HCT116 (cell line): ENCODE results near the gene ERGIC1. TPM values are rescaled to one million over a fixed set of nuclear protein-coding genes. Genes with fewer than 3 reads are reported as not detected.

Source experiments
- ATAC-seq: fragments of 200-7000 bp; cut with Tn5 transposase; 2 replicates; pipeline ENCODE4 v1.9.1; 2020; ENCODE audit warnings: mild to moderate bottlenecking, moderate library complexity
- BruUV-seq: library from RNA; stranded (reverse); fragments of 400-500 nt; replicated peaks from 2 replicates; lab custom pipeline; 2021; lab: Mats Ljungman, UMichigan
- CTCF ChIA-PET: fragments of 300-600 bp; sonication (Branson Sonifier 250); formaldehyde crosslinking; loops from one replicate; lab custom pipeline; 2021; ENCODE audit warnings: antibody characterized with exemption; lab: Charles Lee
- POLR2A ChIA-PET: fragments of 300-600, 350-600 bp; sonication (Branson Sonifier 250); formaldehyde crosslinking; loops from one replicate; lab custom pipeline; 2021; ENCODE audit warnings: antibody characterized with exemption; lab: Charles Lee
- RAD21 ChIA-PET, 2 experiments: fragments of 300-600 bp; sonication (Branson Sonifier 250); formaldehyde crosslinking; loops; one replicate each; lab custom pipeline; 2023; ENCODE audit warnings: low total read pairs in 2 of 2; ENCODE audit not compliant: uncharacterized antibody in 2 of 2, unreplicated experiment in 2 of 2, low non-redundant PET in 1 of 2; lab: Charles Lee
- DNase-seq: peaks from one replicate; pipeline ENCODE4 v3.0.0-alpha.2; 2010; ENCODE audit warnings: low read depth, low spot score
- H2AFZ ChIP-seq: fragments of 200-600 bp; shearing (Covaris generic), sonication (generic); 2 replicates; pipeline ENCODE4 v1.6.1; 2017; ENCODE audit warnings: low read depth, mixed run types, mixed read lengths, antibody characterized with exemption, low read length; ENCODE audit not compliant: poor library complexity, severe bottlenecking
- H3K27ac ChIP-seq: 2 replicates; pipeline ENCODE4 v1.5.1; 2012; ENCODE audit warnings: low read depth, low read length
- H3K27me3 ChIP-seq: fragments of 200-600 bp; sonication (generic); 2 replicates; pipeline ENCODE4 v1.6.1; 2016; ENCODE audit warnings: mixed run types, low read length, mixed read lengths; ENCODE audit not compliant: insufficient read depth
- H3K36me3 ChIP-seq, 2 experiments: fragments of 200-500 bp in 1 of 2; fragments of 200-600 bp in 1 of 2; sonication (Bioruptor generic) in 1 of 2; sonication (generic) in 1 of 2; 2 replicates each; pipeline versions ENCODE4 v1.5.1 to v1.6.1; 2014 to 2016; ENCODE audit warnings: low read length in 2 of 2, inconsistent platforms in 1 of 2, mixed read lengths in 1 of 2, mixed run types in 1 of 2; ENCODE audit not compliant: insufficient read depth in 2 of 2, control insufficient read depth in 1 of 2
- H3K4me1 ChIP-seq, 2 experiments: fragments of 200-600 bp in 1 of 2; sonication (generic) in 1 of 2; 2 replicates each; pipeline versions ENCODE4 v1.5.1 to v1.6.1; 2012 to 2017; ENCODE audit warnings: low read length in 2 of 2, inconsistent platforms in 1 of 2, mild to moderate bottlenecking in 1 of 2, mixed read lengths in 1 of 2, mixed run types in 1 of 2, moderate library complexity in 1 of 2; ENCODE audit not compliant: insufficient read depth in 2 of 2, control insufficient read depth in 1 of 2
- H3K4me2 ChIP-seq: fragments of 200-600 bp; sonication (generic); 2 replicates; pipeline ENCODE4 v1.6.1; 2017; ENCODE audit warnings: mixed run types, low read length, mixed read lengths
- H3K4me3 ChIP-seq, 2 experiments: fragments of 200-600 bp in 1 of 2; sonication (generic) in 1 of 2; replicated peaks in 1 of 2; 2 replicates each; pipeline ENCODE4 v1.5.1; 2011 to 2016; ENCODE audit warnings: low read length in 2 of 2, control low read depth in 1 of 2, low read depth in 1 of 2, mild to moderate bottlenecking in 1 of 2, mixed read lengths in 1 of 2, mixed run types in 1 of 2
- H3K79me2 ChIP-seq: fragments of 200-600 bp; sonication (generic); 2 replicates; pipeline ENCODE4 v1.6.1; 2017; ENCODE audit warnings: mild to moderate bottlenecking, mixed run types, low read length, moderate library complexity, mixed read lengths; ENCODE audit not compliant: insufficient read depth
- H3K9ac ChIP-seq: fragments of 200-600 bp; sonication (generic); 2 replicates; pipeline ENCODE4 v1.6.1; 2016; ENCODE audit warnings: low read length, mixed read lengths
- H3K9me2 ChIP-seq: fragments of 200-600 bp; sonication (generic), shearing (Covaris generic); 2 replicates; pipeline ENCODE4 v1.6.1; 2017; ENCODE audit warnings: mixed run types, mild to moderate bottlenecking, moderate library complexity; ENCODE audit not compliant: insufficient read depth
- H3K9me3 ChIP-seq, 2 experiments: fragments of 200-500 bp in 1 of 2; fragments of 200-600 bp in 1 of 2; sonication (Bioruptor generic) in 1 of 2; sonication (generic) in 1 of 2; 2 replicates each; pipeline ENCODE4 v1.6.1; 2014 to 2017; ENCODE audit warnings: low read length in 2 of 2, mixed read lengths in 2 of 2, inconsistent platforms in 1 of 2, low read depth in 1 of 2, mild to moderate bottlenecking in 1 of 2, mixed run types in 1 of 2, moderate library complexity in 1 of 2; ENCODE audit not compliant: control insufficient read depth in 1 of 2, insufficient read depth in 1 of 2
- H4K20me1 ChIP-seq: fragments of 200-600 bp; sonication (generic), shearing (Covaris generic); 2 replicates; pipeline ENCODE4 v1.6.1; 2017; ENCODE audit warnings: mixed run types, mild to moderate bottlenecking, moderate library complexity; ENCODE audit not compliant: insufficient read depth
- CBX3 ChIP-seq: IDR thresholded peaks from 2 replicates; pipeline ENCODE4 v1.6.1; 2012; ENCODE audit warnings: low read depth
- CEBPB ChIP-seq: IDR thresholded peaks from 2 replicates; pipeline ENCODE4 v1.6.1; 2012; ENCODE audit warnings: low read depth
- EGR1 ChIP-seq: IDR thresholded peaks from 2 replicates; pipeline ENCODE4 v1.6.1; 2012; ENCODE audit warnings: low read depth
- ELF1 ChIP-seq: IDR thresholded peaks from 2 replicates; pipeline ENCODE4 v1.6.1; 2012; ENCODE audit warnings: low read depth, borderline replicate concordance
- EZH2 ChIP-seq: fragments of 200-600 bp; sonication (generic); IDR thresholded peaks from 2 replicates; pipeline ENCODE4 v1.6.1; 2017; ENCODE audit warnings: antibody characterized with exemption, mixed run types
- FOSL1 ChIP-seq: IDR thresholded peaks from 2 replicates; pipeline ENCODE4 v1.6.1; 2012; ENCODE audit warnings: low read depth
- JUND ChIP-seq: IDR thresholded peaks from 2 replicates; pipeline ENCODE4 v1.6.1; 2012
- POLR2A ChIP-seq: IDR thresholded peaks from 2 replicates; pipeline ENCODE4 v1.7.0; 2011; ENCODE audit warnings: borderline replicate concordance; ENCODE audit not compliant: insufficient read depth, insufficient read length; ENCODE audit errors: extremely low read depth
- POLR2AphosphoS5 ChIP-seq: IDR thresholded peaks from 2 replicates; pipeline ENCODE4 v1.6.1; 2011; ENCODE audit warnings: mild to moderate bottlenecking, low read depth, low read length, moderate library complexity
- RAD21 ChIP-seq: IDR thresholded peaks from 2 replicates; pipeline ENCODE4 v1.6.1; 2012; ENCODE audit warnings: low read depth, mild to moderate bottlenecking
- REST ChIP-seq: IDR thresholded peaks from 2 replicates; pipeline ENCODE4 v1.6.1; 2012; ENCODE audit warnings: low read depth
- SP1 ChIP-seq: IDR thresholded peaks from 2 replicates; pipeline ENCODE4 v1.6.1; 2012; ENCODE audit warnings: low read depth
- SRF ChIP-seq: IDR thresholded peaks from 2 replicates; pipeline ENCODE4 v1.6.1; 2012; ENCODE audit warnings: low read depth
- TCF7L2 ChIP-seq: IDR thresholded peaks from 2 replicates; pipeline ENCODE4 v1.7.0; 2011; ENCODE audit warnings: borderline replicate concordance, inconsistent platforms; ENCODE audit not compliant: insufficient read depth, insufficient read length; ENCODE audit errors: extremely low read depth
- ZNF274 ChIP-seq: fragments of 200-500 bp; sonication (Bioruptor generic); IDR thresholded peaks from 2 replicates; pipeline ENCODE4 v1.6.1; 2014; ENCODE audit warnings: mild to moderate bottlenecking, low read depth, low read length, inconsistent platforms
- intact Hi-C: fragments of 100-400 bp; cut with micrococcal nuclease; formaldehyde crosslinking; loops from 2 replicates; pipeline ENCODE4 v1.10.0; 2022
- total RNA-seq: library from RNA; stranded (reverse); gene quantifications from one replicate; pipeline ENCODE4 v1.2.1, GENCODE V29; 2021; ENCODE audit not compliant: unreplicated experiment
- TF ChIP-seq, protein P1 (sequence below): IDR thresholded peaks from 2 replicates; pipeline ENCODE4 v1.6.1; 2012
- TF ChIP-seq, protein P2 (sequence below): IDR thresholded peaks from 2 replicates; pipeline ENCODE4 v1.6.1; 2011; ENCODE audit warnings: mild to moderate bottlenecking, low read length, moderate library complexity; ENCODE audit not compliant: insufficient replicate concordance; ENCODE audit errors: extremely low read depth

Gene ERGIC1
- total RNA-seq, 1 experiment from 2014 or later, result 73.3 TPM

GRCh38 chr5:172911976-172912375 is 77.9 kb downstream of the ERGIC1 start:
- TF ChIP-seq ZNF274, result no peak
- no peak for TF ChIP-seq POLR2A
- no peak for TF ChIP-seq POLR2AphosphoS5
- no peak for TF ChIP-seq SRF
- TF ChIP-seq, protein P1, sequence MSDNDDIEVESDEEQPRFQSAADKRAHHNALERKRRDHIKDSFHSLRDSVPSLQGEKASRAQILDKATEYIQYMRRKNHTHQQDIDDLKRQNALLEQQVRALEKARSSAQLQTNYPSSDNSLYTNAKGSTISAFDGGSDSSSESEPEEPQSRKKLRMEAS, result no peak
- no peak for TF ChIP-seq FOSL1
- no peak for TF ChIP-seq ELF1
- no peak for TF ChIP-seq SP1
- TF ChIP-seq CBX3, result no peak
- TF ChIP-seq EZH2, result no peak
- TF ChIP-seq TCF7L2, result no peak
- no peak for TF ChIP-seq CEBPB
- TF ChIP-seq EGR1, result no peak
- TF ChIP-seq, protein P2, sequence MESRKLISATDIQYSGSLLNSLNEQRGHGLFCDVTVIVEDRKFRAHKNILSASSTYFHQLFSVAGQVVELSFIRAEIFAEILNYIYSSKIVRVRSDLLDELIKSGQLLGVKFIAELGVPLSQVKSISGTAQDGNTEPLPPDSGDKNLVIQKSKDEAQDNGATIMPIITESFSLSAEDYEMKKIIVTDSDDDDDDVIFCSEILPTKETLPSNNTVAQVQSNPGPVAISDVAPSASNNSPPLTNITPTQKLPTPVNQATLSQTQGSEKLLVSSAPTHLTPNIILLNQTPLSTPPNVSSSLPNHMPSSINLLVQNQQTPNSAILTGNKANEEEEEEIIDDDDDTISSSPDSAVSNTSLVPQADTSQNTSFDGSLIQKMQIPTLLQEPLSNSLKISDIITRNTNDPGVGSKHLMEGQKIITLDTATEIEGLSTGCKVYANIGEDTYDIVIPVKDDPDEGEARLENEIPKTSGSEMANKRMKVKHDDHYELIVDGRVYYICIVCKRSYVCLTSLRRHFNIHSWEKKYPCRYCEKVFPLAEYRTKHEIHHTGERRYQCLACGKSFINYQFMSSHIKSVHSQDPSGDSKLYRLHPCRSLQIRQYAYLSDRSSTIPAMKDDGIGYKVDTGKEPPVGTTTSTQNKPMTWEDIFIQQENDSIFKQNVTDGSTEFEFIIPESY, result no peak
- no peak for TF ChIP-seq JUND
- no peak for TF ChIP-seq RAD21
- no peak for TF ChIP-seq REST
- H3K4me3 ChIP-seq, result no peak overlapping the region
- no peaks in the 10 kb centered on the region; a peak in 1 of 4 replicates for H3K36me3 ChIP-seq
- intact Hi-C loops, result loop anchor here (2.0 kb wide), 1 partner anchor 195 kb away; no protein-coding TSS in a partner anchor
- no peaks in the 10 kb centered on the region for H4K20me1 ChIP-seq
- CTCF ChIA-PET, result interaction anchor here (0.7 to 1.3 kb wide), 2 partner anchors 199 to 205 kb away, joined by 3 to 4 read pairs; no protein-coding TSS in a partner anchor
- no peaks in the 10 kb centered on the region for H3K9me3 ChIP-seq
- no peak overlapping the region for H3K27ac ChIP-seq
- H3K79me2 ChIP-seq, result no peaks in the 10 kb centered on the region
- no peaks in the 10 kb centered on the region for H3K27me3 ChIP-seq
- no peak overlapping the region for H3K9ac ChIP-seq
- RAD21 ChIA-PET, result interaction anchor here in 1 of 2 experiments (0.9 kb wide), 1 partner anchor 12 kb away, joined by 4 read pairs; no protein-coding TSS in a partner anchor
- DNase-seq (no peak), ATAC-seq (no peak)
- no peak overlapping the region for H3K4me2 ChIP-seq
- no peak overlapping the region for H2AFZ ChIP-seq
- no TSS peak for BruUV-seq
- POLR2A ChIA-PET, result no interaction called here
- no peaks in the 10 kb centered on the region for H3K9me2 ChIP-seq
- H3K4me1 ChIP-seq, result no peaks in the 10 kb centered on the region
